Activated CD4-positive, alpha-beta T cell treated with anti-CD3 and anti-CD28 coated beads, Interleukin-2, Interleukin-6, amounts not matched to agents 100 ng/mL and 50 ng/mL, durations not matched to agents 16 hours and 8 hours (primary cell): Measurements from ENCODE around the gene NMUR1.

ENCODE experiments used
- DNase-seq: peaks from one replicate; pipeline ENCODE4 v3.0.0-alpha.2; 2020

NMUR1 gene

DNA sequence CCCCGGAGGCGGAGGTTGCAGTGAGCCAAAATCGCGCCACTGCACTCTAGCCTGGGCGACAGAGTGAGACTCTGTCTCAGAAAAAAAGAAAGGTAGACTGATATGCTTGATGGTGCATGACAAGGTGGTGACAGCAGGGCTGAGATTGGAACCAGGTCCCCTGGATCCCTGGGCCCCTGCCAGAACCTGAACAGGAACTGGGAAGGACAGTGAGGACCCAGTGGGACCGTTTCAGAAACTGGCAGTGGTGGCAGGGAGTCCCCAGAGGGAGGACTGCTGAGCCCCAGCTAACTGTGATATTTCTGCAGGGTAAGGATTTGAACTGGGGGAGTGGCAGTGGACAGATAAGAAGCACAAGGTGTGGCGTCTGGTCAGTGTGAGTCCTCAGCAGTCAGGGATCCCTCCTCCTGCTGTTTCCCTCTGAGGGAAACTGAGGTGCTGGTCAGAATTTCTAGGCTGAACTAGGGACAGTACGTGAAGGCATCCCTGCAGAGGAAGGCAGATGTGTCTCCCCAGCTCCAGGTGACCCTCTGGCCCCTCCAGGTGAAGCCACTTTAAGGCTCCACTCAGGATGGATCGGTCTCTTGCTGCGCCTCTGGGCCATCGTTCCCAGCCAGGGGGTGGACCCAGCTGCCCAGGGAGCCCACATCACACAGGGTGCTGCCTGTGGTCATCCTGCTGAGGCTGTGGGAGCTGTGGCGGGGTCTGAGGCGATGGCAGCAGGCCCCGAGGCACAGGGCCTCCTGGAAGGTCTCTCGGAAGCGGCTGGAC is 5.6 kb downstream of the NMUR1 start:
- no peak for DNase-seq

- DNase-seq = peak; percentile 15
These were observed 6.6 kb downstream of the NMUR1 start for GRCh38 chr2:231523451-231524285.

DNA sequence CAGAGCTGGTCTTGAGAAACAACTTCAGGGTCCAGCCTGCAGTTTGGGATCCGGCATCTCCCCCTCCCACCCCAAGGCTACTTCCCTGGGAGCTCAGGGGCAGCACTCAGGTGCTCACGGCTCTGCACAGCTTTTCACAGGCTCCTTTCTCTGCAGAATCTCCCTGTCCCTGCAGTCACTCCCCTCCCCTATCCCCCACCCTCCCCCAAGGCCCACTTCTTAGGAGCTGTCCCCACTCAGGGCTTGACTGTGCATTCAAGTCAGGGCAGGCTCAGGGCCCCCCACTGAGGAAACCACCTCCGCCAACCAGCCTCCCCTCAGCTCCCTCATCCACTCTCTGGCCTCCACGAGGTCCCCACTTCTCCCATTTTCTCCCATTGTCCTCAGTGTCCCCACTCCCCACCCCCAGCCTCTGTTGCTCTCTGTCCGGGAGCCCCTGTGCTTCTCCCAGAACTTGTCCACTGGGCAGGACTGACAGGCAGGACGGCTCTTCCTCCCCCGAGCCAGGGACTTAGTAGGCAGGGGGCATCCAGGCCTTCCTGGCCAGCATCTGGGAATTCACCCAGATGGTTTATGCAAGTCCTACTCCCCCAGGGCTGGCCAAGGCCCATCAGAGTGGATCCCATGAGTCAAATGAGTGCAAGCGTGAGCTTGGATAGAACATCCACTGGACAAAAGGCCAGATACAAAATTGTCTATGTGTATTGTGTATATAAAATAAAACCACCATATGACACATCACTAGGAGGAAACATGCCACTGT is 7.6 kb downstream of the NMUR1 start:
- DNase-seq = no peak

GRCh38 chr2:231521443-231521842 is 8.8 kb downstream of the NMUR1 start:
- DNase-seq = no peak

DNA sequence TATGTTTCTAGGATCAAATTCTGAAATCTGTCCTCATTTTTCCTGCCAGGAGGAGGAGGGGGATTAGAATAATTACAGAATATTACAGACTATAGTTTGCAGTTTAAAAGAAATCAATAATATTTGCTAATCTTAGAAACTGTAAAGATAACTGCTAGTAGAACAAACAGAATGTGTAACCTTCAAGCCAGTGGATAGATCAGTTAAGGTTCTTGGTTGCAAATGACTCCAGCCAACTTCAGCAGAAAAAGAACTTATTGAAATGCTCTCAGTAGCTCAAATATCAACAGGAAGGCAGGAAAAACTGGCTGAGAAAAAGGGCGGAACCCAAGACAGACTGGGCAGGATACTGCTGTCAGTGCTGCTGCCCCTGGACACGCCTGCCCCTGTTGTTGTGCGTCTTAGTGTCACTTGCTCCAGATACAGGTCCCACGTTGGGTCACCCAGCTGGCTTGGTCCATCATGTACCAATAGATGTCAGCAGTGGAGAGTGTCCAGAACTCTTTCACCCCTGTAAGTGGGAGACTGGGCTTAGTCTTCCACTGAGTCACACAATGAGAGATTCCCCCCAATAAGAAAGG is 10.2 kb downstream of the NMUR1 start:
- DNase-seq = no peak

DNA sequence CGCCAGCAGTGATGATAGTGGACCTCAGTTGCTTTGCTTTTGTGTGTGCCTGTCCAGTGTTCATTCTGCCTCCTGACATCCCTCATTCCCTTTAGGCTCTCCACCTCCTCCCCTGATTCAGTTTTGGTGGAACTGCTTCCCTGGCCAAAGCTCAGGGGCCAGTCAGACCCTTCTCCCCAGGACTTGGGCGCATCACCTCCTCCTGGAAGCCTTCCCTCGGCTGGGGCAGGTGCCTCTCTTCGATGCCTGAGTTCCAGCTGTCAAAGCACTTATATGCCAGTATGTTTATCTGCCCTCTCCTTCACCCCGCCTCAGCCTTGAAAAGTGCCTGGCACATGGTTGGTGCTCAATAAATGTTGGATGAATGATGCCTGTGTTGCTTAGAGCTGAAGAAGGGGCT is 11.5 kb downstream of the NMUR1 start:
- no peak for DNase-seq

DNA sequence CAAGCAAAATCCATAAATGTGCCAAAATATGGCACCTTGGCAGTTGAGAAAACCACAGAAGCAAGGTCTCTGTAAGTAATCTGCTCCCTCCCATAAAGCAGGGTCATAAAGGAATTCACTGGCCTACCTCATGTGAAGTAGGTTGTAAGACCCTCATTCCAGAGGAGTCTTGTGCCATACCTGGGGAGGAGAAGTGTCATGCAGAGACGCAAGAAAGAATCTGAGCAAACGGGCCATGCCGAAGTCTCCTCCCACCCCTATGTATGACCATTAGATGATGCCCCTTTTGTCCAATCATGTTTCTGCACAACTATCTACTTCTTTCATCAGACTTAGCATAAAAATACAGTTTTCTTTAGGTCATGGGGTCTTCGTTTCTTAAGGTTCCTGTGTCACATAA is 14.6 kb downstream of the NMUR1 start:
- no peak for DNase-seq

DNA sequence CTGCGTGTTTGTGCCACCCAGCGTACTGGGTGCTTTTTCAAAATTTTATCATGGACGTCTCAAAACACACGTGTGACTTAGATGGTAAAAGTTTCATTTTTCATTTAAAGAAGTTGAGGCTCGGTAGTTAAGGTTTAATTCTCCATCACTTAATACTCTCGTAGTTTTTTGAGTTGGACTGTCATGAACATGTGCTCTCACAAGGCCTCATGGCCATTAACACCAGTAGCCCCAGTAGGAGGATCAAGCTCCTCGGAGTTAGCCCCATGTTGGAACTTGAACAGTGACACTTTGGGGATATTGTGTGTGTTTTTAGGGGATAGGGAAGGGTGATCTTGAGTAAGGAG is 15.3 kb downstream of the NMUR1 start:
- DNase-seq = no peak

GRCh38 chr2:231514225-231514950 is 15.9 kb downstream of the NMUR1 start:
- DNase-seq = peak; percentile 99

- DNase-seq = no peak
These were observed 16.5 kb downstream of the NMUR1 start for GRCh38 chr2:231513746-231514224.

DNA sequence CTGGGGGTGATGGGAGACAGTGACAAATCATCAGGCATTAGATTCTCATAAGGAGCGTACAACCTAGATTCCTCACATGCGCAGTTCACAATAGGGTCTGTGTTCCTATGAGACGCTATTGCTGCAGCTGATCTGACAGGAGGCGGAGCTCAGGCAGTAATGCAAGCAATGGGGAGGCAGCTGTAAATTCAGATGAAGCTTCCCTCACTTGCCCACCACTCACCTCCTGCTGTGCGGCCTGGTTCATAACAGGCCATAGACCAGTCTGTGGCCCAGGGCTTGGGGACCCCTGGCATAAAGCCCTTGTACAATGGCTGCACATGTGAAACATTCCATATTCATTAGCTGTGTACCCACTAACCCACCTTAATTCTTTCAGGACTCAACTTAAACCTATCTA is 18.0 kb downstream of the NMUR1 start:
- DNase-seq = no peak

DNA sequence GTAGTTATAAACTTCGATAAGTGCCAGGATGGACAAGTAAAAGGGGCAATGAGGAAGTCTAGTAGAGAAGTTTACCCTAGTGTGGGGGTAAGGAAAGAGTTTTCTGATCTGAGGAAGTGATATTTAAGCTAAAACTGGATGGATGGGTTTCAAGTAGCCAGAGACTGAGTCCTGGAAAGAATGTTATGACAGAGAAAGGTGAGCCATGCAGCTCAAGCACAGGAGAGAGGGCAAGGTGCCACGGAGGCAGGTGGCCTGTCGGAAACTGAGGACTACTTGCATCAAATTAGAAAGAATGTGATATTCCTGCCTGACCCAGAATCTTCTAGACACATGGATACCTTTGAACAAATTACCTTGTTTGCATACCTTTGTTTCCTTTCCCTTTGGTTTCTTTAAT is 26.5 kb downstream of the NMUR1 start:
- DNase-seq = no peak

- DNase-seq = no peak
These were observed 27.6 kb downstream of the NMUR1 start for GRCh38 chr2:231502596-231502995.

DNA sequence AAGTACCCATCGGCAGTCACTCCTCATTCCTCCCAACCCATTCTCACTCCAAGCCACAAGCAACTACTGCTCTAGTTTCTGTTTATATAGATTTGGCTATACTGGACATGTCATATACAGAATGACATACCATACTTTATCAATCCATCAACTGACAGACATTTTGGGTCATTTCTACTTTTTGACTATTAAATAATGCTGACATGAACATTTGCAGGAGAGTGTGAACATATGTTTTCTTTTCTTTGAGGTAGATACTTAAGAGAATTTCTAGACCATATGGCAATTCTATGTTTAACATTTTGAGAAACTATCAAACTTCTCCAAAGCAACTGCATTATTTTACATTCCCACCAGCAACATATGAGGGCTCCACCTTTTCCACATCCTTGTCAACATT is 32.6 kb downstream of the NMUR1 start:
- DNase-seq = no peak

- peak; percentile 14 for DNase-seq
These were observed 35.6 kb downstream of the NMUR1 start for GRCh38 chr2:231494669-231495068.

DNA sequence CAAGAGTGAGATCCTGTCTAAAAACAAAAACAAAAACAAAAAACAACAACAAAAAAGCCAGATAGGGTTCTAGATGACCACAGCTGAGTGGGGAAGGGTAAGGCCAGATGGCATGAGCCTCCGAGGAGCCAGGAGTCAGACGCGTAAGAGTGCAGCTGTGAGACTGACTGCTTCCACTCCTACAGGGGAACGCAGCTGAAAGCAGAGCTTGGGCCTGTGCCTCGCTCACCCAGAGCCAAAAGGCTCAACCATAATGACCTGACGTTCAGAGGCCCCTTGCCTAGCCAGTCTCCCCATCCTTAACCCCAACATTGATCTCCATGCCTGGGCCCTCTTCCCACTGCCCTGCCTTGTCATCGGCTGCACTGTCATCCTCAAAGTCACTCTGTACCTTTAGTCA is 39.4 kb downstream of the NMUR1 start:
- no peak for DNase-seq

DNA sequence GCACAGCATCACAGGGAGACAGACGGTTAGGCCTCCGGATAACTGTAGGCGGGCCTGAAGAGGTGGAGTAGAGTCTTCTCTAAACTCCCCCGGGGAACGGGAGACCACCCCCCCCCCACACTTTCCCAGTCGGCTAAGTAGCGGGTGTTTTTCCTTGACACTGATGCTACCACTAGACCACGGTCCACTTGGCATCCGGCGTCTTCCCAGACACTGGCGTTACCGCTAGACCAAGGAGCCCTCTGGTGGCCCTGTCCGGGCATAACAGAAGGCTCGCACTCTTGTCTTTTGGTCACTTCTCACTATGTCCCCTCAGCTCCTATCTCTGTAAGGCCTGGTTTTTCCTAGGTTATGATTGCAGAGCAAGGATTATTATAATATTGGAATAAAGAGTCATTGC is 40.3 kb downstream of the NMUR1 start:
- peak; percentile 42 for DNase-seq

- no peak for DNase-seq
These were observed 41.9 kb downstream of the NMUR1 start for GRCh38 chr2:231488331-231488730.

GRCh38 chr2:231486851-231487596 is 43.2 kb downstream of the NMUR1 start:
- no peak for DNase-seq

DNA sequence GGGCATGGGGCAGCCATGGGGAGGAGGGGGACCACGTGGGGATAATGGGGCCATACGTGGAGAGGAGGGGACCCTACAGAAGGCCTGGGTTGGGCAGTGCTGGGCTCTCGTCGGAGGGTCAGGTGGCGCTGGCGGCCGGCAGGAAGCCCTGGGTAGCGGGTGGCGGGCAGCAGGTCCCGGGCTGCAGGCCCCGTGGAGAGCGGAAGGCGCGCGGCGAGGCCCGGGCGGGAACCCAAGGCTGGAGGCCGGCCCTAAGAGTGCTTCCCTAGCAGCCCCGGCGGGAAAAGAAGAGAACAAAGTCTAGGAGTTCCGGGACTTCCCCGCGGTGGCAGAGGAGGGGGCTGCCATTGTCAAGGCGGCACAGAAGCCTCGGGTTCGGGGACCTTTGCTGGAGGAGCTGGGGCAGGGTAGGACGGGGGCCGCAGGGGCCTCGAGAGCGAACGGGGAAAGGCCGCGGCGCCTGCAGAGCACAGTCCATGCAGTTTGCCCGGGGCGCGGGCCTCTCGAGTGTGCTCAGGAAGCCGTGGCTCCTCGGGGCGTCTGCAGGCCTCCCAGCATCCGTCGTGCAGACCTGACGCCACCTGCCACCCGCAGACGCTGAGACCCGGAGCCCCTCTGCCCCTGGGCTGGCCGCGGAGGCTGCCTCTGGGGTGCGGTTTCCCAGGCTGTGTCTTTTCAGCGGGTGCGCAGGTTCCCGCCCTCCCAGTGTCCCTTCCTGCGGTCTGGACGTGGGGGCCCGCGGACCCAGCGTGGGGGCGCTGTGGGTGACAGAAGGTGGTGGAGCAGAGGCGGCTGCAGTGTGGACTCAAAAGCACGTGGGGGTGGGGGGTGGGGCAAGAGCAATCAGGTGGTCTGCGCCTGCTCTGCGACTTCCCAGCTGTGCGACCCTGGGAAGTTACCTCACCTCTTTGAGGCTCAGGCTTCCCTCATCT is 46.6 kb downstream of the NMUR1 start:
- DNase-seq = peak; percentile 35
